ENCODE data around the gene ATP5PO.

DNA sequence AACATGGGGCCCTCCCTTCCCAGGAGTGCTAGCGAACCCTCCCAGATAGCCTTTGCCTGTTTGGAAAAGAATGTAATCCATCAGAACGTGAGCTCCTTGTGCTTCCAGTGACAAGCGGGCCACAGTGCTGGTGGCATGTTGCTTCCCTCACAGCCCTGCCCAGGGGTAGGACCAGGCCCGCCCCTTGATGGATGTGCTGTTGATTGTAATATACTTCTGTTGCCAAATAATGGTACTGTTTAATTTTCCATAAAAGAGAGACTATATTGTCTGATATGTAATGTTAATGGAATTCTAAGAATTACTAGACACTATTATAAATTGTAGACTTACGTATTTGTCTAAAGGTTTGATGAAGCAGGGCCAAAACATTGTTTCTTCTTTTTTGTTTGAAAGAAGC lies 16.4 kb downstream of the ATP5PO start:
- TF ChIP-seq, protein P1, sequence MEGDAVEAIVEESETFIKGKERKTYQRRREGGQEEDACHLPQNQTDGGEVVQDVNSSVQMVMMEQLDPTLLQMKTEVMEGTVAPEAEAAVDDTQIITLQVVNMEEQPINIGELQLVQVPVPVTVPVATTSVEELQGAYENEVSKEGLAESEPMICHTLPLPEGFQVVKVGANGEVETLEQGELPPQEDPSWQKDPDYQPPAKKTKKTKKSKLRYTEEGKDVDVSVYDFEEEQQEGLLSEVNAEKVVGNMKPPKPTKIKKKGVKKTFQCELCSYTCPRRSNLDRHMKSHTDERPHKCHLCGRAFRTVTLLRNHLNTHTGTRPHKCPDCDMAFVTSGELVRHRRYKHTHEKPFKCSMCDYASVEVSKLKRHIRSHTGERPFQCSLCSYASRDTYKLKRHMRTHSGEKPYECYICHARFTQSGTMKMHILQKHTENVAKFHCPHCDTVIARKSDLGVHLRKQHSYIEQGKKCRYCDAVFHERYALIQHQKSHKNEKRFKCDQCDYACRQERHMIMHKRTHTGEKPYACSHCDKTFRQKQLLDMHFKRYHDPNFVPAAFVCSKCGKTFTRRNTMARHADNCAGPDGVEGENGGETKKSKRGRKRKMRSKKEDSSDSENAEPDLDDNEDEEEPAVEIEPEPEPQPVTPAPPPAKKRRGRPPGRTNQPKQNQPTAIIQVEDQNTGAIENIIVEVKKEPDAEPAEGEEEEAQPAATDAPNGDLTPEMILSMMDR (IDR thresholded peaks at IDR 0.05; ENCODE audit: low read depth, low read length, missing input control): no peak
- TF ChIP-seq ZBTB33 (IDR thresholded peaks at IDR 0.05) (no peak), SP1 (IDR thresholded peaks at IDR 0.05) (no peak), ATF3 (IDR thresholded peaks at IDR 0.05) (no peak), YY1 (IDR thresholded peaks at IDR 0.05) (no peak), JUND (IDR thresholded peaks at IDR 0.05) (no peak), FOXA1 (IDR thresholded peaks at IDR 0.05) (no peak), MAX (IDR thresholded peaks at IDR 0.05) (no peak), HNF4G (IDR thresholded peaks at IDR 0.05) (no peak), RAD21 (IDR thresholded peaks at IDR 0.05) (no peak), TAF1 (conservative IDR thresholded peaks at IDR 0.05) (no peak), GABPA (IDR thresholded peaks at IDR 0.05 in 1 of 2, conservative IDR thresholded peaks at IDR 0.05 in 1 of 2) (no peak), RXRA (IDR thresholded peaks at IDR 0.05) (no peak)
- TF ChIP-seq, protein P2, sequence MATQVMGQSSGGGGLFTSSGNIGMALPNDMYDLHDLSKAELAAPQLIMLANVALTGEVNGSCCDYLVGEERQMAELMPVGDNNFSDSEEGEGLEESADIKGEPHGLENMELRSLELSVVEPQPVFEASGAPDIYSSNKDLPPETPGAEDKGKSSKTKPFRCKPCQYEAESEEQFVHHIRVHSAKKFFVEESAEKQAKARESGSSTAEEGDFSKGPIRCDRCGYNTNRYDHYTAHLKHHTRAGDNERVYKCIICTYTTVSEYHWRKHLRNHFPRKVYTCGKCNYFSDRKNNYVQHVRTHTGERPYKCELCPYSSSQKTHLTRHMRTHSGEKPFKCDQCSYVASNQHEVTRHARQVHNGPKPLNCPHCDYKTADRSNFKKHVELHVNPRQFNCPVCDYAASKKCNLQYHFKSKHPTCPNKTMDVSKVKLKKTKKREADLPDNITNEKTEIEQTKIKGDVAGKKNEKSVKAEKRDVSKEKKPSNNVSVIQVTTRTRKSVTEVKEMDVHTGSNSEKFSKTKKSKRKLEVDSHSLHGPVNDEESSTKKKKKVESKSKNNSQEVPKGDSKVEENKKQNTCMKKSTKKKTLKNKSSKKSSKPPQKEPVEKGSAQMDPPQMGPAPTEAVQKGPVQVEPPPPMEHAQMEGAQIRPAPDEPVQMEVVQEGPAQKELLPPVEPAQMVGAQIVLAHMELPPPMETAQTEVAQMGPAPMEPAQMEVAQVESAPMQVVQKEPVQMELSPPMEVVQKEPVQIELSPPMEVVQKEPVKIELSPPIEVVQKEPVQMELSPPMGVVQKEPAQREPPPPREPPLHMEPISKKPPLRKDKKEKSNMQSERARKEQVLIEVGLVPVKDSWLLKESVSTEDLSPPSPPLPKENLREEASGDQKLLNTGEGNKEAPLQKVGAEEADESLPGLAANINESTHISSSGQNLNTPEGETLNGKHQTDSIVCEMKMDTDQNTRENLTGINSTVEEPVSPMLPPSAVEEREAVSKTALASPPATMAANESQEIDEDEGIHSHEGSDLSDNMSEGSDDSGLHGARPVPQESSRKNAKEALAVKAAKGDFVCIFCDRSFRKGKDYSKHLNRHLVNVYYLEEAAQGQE (IDR thresholded peaks at IDR 0.05): no peak

All from liver (tissue), 3 donors.